GM13977 (cell line): Measurements from ENCODE around the gene PLEKHM2.

Source experiments
- DNase-seq: peaks from one replicate; pipeline ENCODE4 v3.0.0; 2012; ENCODE audit warnings: low spot score
- in situ Hi-C: fragments of 300-500 bp; cut with MboI; formaldehyde crosslinking; loops from one replicate; pipeline ENCODE4 v1.12.0; 2022; ENCODE audit warnings: low sequenced_read_pairs, low pct_unique_long_range_greater_than_20kb, mixed read lengths, inconsistent platforms; ENCODE audit not compliant: unreplicated experiment
- TF ChIP-seq, protein P1 (sequence below): IDR thresholded peaks from 2 replicates; pipeline ENCODE4 v1.5.1; 2012; ENCODE audit warnings: mild to moderate bottlenecking, control low read depth; ENCODE audit not compliant: insufficient read depth; ENCODE audit errors: extremely low read depth, missing control alignments

PLEKHM2 gene

DNA sequence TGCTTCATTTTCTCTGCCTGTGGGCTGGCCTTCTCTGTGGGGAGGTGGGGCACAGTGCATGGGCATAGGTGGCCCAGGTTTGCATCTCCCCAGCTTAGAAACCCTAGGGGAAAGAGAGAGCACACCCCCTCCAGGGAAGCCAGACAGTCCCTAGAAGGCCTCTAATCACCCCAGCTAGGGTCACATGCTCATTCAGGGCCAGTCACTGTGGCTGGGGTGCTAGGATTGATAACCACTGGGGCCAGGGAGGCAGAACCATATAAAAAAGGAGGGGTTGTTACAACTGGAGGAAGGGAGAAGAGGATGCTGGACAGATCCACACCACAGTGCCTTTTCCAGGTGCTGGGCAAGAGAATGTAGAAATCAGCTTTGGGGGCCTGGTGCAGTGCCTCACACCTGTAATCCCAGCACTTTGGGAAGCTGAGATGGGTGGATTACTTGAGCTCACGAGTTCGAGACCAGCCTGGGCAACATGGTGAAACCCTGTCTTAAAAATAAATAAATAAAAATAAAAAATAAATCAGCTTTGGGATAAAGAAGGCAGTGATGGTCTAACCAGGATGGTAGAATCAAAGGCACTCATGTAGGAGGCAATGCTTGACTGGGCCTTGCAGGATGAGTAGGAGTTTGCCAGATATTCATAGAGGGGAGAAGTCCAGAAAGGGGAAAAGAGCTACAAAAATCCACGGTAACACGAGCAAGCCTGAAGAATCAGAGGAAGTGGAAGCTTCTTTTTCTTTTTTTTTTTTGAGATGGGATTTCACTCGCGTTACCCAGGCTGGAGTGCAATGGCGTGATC lies 94.0 kb downstream of the PLEKHM2 start:
- in situ Hi-C loops, result loop anchor here (25.0 kb wide), 1 partner anchor 409 kb away; no protein-coding TSS in a partner anchor
- no peak for DNase-seq
- TF ChIP-seq, protein P1, sequence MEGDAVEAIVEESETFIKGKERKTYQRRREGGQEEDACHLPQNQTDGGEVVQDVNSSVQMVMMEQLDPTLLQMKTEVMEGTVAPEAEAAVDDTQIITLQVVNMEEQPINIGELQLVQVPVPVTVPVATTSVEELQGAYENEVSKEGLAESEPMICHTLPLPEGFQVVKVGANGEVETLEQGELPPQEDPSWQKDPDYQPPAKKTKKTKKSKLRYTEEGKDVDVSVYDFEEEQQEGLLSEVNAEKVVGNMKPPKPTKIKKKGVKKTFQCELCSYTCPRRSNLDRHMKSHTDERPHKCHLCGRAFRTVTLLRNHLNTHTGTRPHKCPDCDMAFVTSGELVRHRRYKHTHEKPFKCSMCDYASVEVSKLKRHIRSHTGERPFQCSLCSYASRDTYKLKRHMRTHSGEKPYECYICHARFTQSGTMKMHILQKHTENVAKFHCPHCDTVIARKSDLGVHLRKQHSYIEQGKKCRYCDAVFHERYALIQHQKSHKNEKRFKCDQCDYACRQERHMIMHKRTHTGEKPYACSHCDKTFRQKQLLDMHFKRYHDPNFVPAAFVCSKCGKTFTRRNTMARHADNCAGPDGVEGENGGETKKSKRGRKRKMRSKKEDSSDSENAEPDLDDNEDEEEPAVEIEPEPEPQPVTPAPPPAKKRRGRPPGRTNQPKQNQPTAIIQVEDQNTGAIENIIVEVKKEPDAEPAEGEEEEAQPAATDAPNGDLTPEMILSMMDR, result no peak
